Measurements from ENCODE around the gene STEAP2. TPM values are rescaled to one million over a fixed set of nuclear protein-coding genes. Genes with fewer than 3 reads are reported as not detected.

STEAP2 gene
- total RNA-seq, 2 experiments from 2014 or later = 0.05 TPM; not detected in 1

DNA sequence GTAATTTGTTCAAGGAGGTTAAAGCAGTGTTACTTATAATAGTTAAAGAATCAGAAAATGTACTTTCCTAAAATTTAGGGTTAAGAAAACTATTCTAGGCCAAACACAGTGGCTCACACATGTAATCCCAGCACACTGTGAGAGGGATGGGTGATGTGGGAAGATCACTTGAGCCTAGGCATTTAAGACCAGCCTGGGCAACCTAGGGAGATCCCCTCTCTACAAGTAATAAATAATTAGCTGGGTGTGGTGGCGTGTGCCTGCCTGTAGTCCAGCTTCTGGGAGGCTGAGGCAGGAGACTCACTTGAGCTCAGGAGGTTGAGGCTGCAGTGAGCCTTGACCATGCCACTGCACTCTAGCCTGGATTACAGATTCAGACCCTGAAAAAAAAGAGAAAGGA is 3.6 kb upstream of the STEAP2 start:
- peaks cover 5% of the 10 kb centered on the region for H3K4me1 Mint-ChIP-seq
- ChIA-PET POLR2A (no interaction called here), CTCF (no interaction called here)
- H3K9me3 Mint-ChIP-seq = no peaks in the 10 kb centered on the region
- H3K4me3 Mint-ChIP-seq = no peak overlapping the region
- no peak for DNase-seq
- H3K36me3 Mint-ChIP-seq (ENCODE audit: low read depth) = no peaks in the 10 kb centered on the region
- H3K27me3 Mint-ChIP-seq = peaks cover 30% of the 10 kb centered on the region
- no peak overlapping the region for H3K27ac Mint-ChIP-seq

DNA sequence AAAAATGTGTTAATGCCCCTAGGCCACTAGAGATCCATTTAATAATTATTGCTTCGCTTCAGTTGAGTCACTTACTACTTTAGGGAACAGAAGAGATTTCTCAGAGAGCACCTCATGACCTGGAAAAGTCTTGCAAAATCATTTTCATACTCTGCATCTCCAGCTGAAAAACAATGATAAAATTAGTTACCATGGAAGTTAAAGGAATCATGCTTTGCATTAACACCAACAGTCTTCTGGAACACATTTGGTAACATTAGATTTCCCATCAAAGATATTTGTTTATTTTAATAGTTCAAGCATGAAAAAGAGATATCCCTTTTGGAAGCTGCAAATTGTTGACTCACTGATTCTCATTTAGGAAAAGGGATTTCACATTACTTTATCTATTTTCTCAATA is 1.8 kb upstream of the STEAP2 start:
- no peaks in the 10 kb centered on the region for H3K9me3 Mint-ChIP-seq
- peaks cover 5% of the 10 kb centered on the region for H3K4me1 Mint-ChIP-seq
- H3K36me3 Mint-ChIP-seq (ENCODE audit: low read depth) = no peaks in the 10 kb centered on the region
- POLR2A ChIA-PET = no interaction called here
- no peak overlapping the region for H3K4me3 Mint-ChIP-seq
- DNase-seq = no peak
- H3K27ac Mint-ChIP-seq = no peak overlapping the region
- peaks cover 30% of the 10 kb centered on the region for H3K27me3 Mint-ChIP-seq
- CTCF ChIA-PET = interaction anchor here (0.7 kb wide), 1 partner anchor 34 kb away, joined by 3 read pairs; no protein-coding TSS in a partner anchor

DNA sequence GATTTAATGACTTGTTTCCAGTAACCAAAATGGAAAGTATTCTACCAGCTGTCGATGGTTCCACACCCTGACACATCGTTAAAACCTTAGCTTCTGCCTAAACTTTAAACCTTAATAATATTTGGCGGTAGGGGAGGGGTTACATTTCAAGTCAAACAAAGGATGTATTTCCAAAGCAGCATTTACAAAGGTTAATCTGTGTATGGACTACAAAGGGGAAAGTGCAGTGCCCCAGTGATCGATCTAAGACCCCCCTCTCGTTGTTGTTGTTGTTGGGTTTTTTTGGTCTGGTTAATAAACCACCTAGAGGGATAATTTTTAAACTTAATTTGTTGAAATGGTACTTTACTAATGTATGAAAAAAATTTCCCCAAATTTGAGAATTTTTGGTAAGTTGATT is 1.1 kb upstream of the STEAP2 start:
- Mint-ChIP-seq H3K4me1 (peaks cover 5% of the 10 kb centered on the region), H3K27me3 (peaks cover 30% of the 10 kb centered on the region), H3K27ac (no peak overlapping the region), H3K9me3 (no peaks in the 10 kb centered on the region), H3K36me3 (ENCODE audit: low read depth) (no peaks in the 10 kb centered on the region), H3K4me3 (no peak overlapping the region)
- ChIA-PET POLR2A (no interaction called here), CTCF (interaction anchor here (0.7 kb wide), 1 partner anchor 35 kb away, joined by 3 read pairs; no protein-coding TSS in a partner anchor)
- DNase-seq = no peak

DNA sequence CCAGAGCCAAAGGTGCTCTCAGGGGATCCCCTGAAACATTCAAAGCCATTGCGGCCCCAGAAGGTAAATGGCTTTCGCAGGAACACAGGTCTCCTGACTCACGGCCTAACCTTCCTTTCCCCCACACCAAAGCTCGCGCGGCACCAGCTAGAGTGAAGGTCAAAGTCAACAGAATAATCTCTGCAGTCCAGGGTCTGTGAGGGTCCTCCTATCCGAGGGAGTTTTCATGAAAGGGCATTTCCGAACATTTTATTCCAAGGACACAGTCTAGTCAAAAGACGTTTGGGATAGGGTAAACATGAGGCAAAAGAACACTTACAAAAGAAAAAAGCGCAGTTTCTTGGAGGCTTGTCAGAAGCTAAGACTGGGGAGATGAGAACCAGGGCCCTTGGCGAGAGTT is 559 bp upstream of the STEAP2 start:
- no peak for DNase-seq
- H3K4me3 Mint-ChIP-seq = peak overlapping the region; percentile 13
- H3K27ac Mint-ChIP-seq = no peak overlapping the region
- peaks cover 5% of the 10 kb centered on the region for H3K4me1 Mint-ChIP-seq
- H3K9me3 Mint-ChIP-seq = no peaks in the 10 kb centered on the region
- H3K27me3 Mint-ChIP-seq = peaks cover 30% of the 10 kb centered on the region
- CTCF ChIA-PET = interaction anchor here (0.8 to 1.6 kb wide), 3 partner anchors 13 to 167 kb away, joined by 3 to 4 read pairs (median 3); no protein-coding TSS in a partner anchor
- H3K36me3 Mint-ChIP-seq (ENCODE audit: low read depth) = no peaks in the 10 kb centered on the region
- POLR2A ChIA-PET = no interaction called here

DNA sequence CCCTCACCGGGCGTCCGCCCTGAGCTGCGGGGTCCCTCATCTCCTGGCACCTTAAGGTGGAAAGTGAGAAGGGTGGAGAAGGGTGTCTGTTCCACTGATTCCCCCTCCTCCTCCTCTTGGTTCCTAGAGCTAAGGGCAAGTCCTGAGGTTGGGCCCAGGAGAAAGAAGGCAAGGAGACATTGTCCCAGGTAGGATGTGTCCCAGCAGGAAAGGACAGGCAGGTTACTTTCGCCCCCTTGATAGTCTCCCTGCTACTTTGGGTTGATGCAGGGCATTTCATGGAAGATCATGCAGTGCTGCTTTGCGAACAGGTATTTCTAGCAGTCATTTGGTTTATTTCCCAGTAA is 582 bp downstream of the STEAP2 start:
- Mint-ChIP-seq H3K36me3 (ENCODE audit: low read depth) (no peaks in the 10 kb centered on the region), H3K27me3 (peaks cover 36% of the 10 kb centered on the region), H3K27ac (no peak overlapping the region), H3K4me1 (peaks cover 5% of the 10 kb centered on the region), H3K4me3 (no peak overlapping the region), H3K9me3 (no peaks in the 10 kb centered on the region)
- no peak for DNase-seq
- CTCF ChIA-PET = interaction anchor here (1.1 to 1.6 kb wide), 3 partner anchors 19 to 216 kb away, joined by 3 to 4 read pairs (median 4); no protein-coding TSS in a partner anchor
- POLR2A ChIA-PET = interaction anchor here (0.9 kb wide), 1 partner anchor 30 kb away, joined by 3 read pairs; no protein-coding TSS in a partner anchor

DNA sequence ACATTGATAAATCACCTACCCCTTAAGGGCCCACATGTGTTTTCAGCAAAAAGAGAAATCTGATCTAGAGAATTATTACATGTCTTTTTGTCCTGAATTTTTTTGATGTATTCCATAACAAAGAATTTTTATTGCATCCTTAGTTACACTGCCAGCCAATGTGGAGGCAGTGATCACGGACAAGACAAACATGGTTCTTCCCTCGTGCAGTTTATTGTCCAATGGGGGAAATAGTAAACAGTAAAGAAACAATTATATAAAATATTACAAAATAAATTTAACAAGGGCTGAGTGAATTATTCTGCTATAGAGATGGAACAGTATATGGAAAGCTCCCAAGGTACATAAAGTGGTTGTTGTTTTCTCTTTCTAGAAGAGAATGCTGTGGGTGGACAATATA is 2.0 kb downstream of the STEAP2 start:
- POLR2A ChIA-PET = no interaction called here
- H3K27ac Mint-ChIP-seq = no peak overlapping the region
- DNase-seq = no peak
- no peaks in the 10 kb centered on the region for H3K9me3 Mint-ChIP-seq
- H3K4me3 Mint-ChIP-seq = no peak overlapping the region
- CTCF ChIA-PET = no interaction called here
- no peaks in the 10 kb centered on the region for H3K36me3 Mint-ChIP-seq (ENCODE audit: low read depth)
- H3K4me1 Mint-ChIP-seq = peaks cover 5% of the 10 kb centered on the region
- H3K27me3 Mint-ChIP-seq = peaks cover 41% of the 10 kb centered on the region

DNA sequence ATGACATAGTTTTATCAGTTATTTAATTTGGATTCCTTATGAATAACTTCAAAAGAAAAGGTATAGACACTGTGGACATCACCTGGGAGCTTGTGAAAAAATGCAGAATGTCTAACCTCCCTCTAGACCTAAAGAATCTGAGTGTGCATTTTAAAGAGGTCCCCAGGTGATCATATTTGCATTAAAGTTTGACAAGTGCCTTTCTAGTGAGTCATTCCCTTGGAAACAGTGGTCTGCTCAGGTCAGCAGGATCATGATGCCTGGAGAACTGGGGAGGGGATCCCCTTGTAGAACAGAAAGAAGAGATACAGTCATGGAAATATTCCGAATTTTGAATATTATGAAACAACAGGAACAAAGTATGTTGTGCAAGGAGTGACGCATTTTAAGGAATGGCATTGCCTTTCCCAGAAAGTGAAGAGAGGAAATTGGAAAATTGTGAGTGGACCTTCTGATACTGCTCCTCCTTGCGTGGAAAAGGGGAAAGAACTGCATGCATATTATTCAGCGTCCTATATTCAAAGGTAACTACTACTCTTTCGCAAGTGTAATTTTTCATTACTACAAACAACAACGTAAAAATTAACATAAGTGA is 4.6 kb downstream of the STEAP2 start:
- Mint-ChIP-seq H3K9me3 (no peaks in the 10 kb centered on the region), H3K36me3 (ENCODE audit: low read depth) (no peaks in the 10 kb centered on the region), H3K4me1 (peaks cover under 1% of the 10 kb centered on the region), H3K4me3 (no peak overlapping the region), H3K27me3 (peaks cover 42% of the 10 kb centered on the region), H3K27ac (no peak overlapping the region)
- CTCF ChIA-PET = no interaction called here
- DNase-seq = no peak
- POLR2A ChIA-PET = no interaction called here

DNA sequence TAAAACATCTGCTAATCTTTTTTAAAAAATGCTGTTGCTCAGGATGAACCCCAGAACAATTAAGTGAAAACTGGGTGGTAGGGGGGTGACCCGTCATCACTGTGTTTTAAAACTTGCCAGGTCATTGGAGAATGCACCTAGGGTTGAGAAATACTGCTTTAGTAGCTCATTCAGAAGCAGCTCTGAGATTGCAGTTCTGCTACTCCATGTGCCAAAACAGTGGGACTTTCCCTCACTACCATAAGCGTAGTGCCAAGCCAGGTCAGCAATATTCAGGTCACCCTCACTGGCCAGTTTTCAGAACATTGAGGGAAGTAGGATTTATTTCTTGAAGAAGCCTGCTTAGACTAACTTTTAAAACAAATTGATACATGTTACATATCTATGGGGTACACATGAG is 5.2 kb downstream of the STEAP2 start:
- no peaks in the 10 kb centered on the region for H3K4me1 Mint-ChIP-seq
- DNase-seq = no peak
- no peaks in the 10 kb centered on the region for H3K36me3 Mint-ChIP-seq (ENCODE audit: low read depth)
- ChIA-PET POLR2A (no interaction called here), CTCF (no interaction called here)
- H3K27me3 Mint-ChIP-seq = peaks cover 38% of the 10 kb centered on the region
- no peak overlapping the region for H3K4me3 Mint-ChIP-seq
- H3K27ac Mint-ChIP-seq = no peak overlapping the region
- no peaks in the 10 kb centered on the region for H3K9me3 Mint-ChIP-seq

DNA sequence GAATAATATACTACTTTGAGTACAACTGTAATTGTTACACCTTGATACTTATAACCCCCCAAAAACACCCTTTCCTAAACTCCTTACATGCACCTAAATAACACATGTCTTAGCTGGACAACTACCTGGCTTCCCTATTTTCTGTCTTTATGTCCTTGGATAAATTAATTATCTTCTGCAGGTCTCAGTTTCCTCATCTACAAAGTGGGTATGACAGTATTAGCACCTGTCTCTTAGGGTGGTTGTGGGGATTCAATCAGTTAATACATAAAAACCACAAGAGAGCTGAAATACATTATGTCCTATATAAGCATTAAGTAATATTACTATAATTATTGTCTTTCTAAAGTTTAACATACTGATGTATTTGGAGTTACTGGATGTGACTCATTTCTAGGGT is 10.8 kb downstream of the STEAP2 start:
- H3K9me3 Mint-ChIP-seq = no peaks in the 10 kb centered on the region
- peaks cover 29% of the 10 kb centered on the region for H3K27me3 Mint-ChIP-seq
- CTCF ChIA-PET = no interaction called here
- H3K36me3 Mint-ChIP-seq (ENCODE audit: low read depth) = no peaks in the 10 kb centered on the region
- POLR2A ChIA-PET = no interaction called here
- no peak overlapping the region for H3K27ac Mint-ChIP-seq
- H3K4me3 Mint-ChIP-seq = no peak overlapping the region
- no peaks in the 10 kb centered on the region for H3K4me1 Mint-ChIP-seq
- DNase-seq = no peak

DNA sequence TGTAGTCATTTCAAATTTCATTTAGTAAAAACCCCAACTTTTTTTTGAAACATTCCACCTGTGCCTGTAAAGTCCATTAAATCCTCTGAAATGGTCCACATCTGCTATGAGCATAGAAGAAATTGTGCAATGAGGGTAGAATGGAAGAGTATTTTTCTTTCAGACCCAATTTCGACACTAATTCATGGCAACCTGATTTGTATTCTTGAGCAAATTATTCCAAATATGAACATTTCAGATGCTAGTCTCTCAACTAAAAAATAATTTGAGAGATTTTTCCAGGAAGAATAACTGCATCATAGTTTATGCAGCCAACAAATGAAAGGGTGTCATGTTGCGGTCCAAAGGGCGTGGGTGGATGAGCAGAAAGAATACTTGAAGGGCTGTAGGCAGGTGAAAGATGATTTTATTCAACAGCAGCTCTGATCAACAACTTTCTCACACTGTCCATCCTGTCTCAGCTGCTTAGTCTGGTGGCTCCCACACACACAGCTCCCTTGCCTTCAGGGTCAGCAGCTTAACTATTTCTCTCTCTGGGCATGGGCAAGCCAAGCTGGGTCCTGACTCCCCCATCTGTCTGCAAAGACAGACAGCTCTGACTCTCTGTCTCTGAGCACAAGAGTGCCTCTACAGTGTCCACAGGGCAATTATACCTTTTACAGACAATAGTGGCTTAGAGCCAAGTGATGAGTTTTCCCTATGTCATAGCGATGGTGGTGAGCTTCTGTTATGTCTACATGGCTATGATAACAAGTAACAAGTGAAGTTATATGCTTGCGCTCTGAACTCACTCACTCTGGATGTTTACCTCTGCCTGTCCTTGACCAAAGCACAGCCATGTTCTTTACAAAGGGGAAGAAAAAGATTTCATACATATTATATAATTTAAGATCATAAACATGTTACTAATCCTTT is 11.5 kb downstream of the STEAP2 start:
- H3K4me3 Mint-ChIP-seq = no peak overlapping the region
- ChIA-PET POLR2A (no interaction called here), CTCF (no interaction called here)
- no peaks in the 10 kb centered on the region for H3K4me1 Mint-ChIP-seq
- no peaks in the 10 kb centered on the region for H3K36me3 Mint-ChIP-seq (ENCODE audit: low read depth)
- no peak overlapping the region for H3K27ac Mint-ChIP-seq
- H3K9me3 Mint-ChIP-seq = no peaks in the 10 kb centered on the region
- H3K27me3 Mint-ChIP-seq = peaks cover 26% of the 10 kb centered on the region
- DNase-seq = no peak

DNA sequence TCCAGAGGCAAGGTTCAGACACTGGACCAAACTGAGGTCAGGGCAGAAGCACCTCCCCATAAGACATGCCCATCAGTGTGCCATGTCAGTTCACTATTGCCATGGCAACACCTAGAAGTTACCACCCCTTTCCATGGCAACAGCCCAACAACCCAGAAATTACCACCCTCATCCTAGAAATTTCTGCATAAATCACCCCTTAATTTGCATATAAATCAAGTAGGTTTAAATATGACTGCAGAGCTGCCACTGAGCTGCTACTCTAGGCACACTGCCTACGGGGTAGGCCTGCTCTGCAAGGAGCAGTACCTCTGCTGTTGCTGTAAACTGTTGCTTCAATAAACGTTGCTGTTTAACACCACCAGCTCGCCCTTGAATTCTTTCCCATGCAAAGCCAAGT is 12.7 kb downstream of the STEAP2 start:
- ChIA-PET CTCF (interaction anchor here (1.1 kb wide), 1 partner anchor 13 kb away, joined by 3 read pairs; no protein-coding TSS in a partner anchor), POLR2A (no interaction called here)
- no peak overlapping the region for H3K27ac Mint-ChIP-seq

DNA sequence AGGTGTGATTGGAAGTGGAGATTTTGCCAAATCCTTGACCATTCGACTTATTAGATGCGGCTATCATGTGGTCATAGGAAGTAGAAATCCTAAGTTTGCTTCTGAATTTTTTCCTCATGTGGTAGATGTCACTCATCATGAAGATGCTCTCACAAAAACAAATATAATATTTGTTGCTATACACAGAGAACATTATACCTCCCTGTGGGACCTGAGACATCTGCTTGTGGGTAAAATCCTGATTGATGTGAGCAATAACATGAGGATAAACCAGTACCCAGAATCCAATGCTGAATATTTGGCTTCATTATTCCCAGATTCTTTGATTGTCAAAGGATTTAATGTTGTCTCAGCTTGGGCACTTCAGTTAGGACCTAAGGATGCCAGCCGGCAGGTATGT is 13.6 kb downstream of the STEAP2 start:
- DNase-seq = no peak
- CTCF ChIA-PET = no interaction called here
- Mint-ChIP-seq H3K36me3 (ENCODE audit: low read depth) (no peaks in the 10 kb centered on the region), H3K9me3 (no peaks in the 10 kb centered on the region), H3K4me1 (no peaks in the 10 kb centered on the region), H3K27me3 (peaks cover 16% of the 10 kb centered on the region), H3K27ac (no peak overlapping the region), H3K4me3 (no peak overlapping the region)
- POLR2A ChIA-PET = no interaction called here

More for the DNA sequence above, 12.7 kb downstream of the STEAP2 start:
- no peak for DNase-seq
- Mint-ChIP-seq H3K9me3 (no peaks in the 10 kb centered on the region), H3K4me1 (no peaks in the 10 kb centered on the region), H3K4me3 (no peak overlapping the region), H3K36me3 (ENCODE audit: low read depth) (no peaks in the 10 kb centered on the region), H3K27me3 (peaks cover 23% of the 10 kb centered on the region)

DNA sequence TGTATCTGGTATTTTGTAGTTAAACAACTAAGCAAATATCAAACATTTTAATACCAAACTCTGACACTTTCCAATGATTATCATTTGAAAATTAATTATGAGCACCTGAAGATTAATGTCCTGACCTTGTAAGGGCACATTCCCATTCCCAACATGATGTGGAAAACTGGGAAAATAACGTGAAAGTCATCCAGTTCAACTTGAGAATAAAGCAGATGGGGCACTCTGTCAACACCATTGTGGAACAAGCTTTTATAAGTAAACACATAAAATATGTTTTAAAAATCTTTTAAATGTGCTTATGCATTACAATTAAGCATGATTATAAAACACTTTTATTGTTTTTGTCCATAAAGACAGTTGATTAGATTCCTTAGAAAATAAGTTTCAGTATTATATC is 14.1 kb downstream of the STEAP2 start:
- H3K36me3 Mint-ChIP-seq (ENCODE audit: low read depth) = no peaks in the 10 kb centered on the region
- ChIA-PET POLR2A (no interaction called here), CTCF (no interaction called here)
- no peaks in the 10 kb centered on the region for H3K9me3 Mint-ChIP-seq
- no peak for DNase-seq
- H3K4me1 Mint-ChIP-seq = no peaks in the 10 kb centered on the region
- H3K27ac Mint-ChIP-seq = no peak overlapping the region
- H3K27me3 Mint-ChIP-seq = peaks cover 12% of the 10 kb centered on the region
- no peak overlapping the region for H3K4me3 Mint-ChIP-seq

DNA sequence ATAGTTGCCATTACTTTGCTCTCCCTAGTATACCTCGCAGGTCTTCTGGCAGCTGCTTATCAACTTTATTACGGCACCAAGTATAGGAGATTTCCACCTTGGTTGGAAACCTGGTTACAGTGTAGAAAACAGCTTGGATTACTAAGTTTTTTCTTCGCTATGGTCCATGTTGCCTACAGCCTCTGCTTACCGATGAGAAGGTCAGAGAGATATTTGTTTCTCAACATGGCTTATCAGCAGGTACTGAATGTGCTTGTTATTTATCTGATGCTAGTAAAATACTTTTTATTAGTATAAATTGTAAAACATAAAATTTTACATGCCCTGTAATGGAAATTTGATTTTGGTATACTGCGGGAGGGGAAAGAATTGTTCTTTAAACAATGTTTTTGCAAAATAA is 15.7 kb downstream of the STEAP2 start:
- POLR2A ChIA-PET = no interaction called here
- CTCF ChIA-PET = interaction anchor here (1.1 kb wide), 1 partner anchor 13 kb away, joined by 3 read pairs; no protein-coding TSS in a partner anchor

More for the DNA sequence above, 15.7 kb downstream of the STEAP2 start:
- no peaks in the 10 kb centered on the region for H3K36me3 Mint-ChIP-seq (ENCODE audit: low read depth)
- H3K4me3 Mint-ChIP-seq = no peak overlapping the region
- peaks cover 9% of the 10 kb centered on the region for H3K27me3 Mint-ChIP-seq
- DNase-seq = no peak
- no peaks in the 10 kb centered on the region for H3K4me1 Mint-ChIP-seq
- no peak overlapping the region for H3K27ac Mint-ChIP-seq
- no peaks in the 10 kb centered on the region for H3K9me3 Mint-ChIP-seq
